Stomach smooth muscle (tissue), 2 donors: ENCODE data around the gene TRAPPC8.

Experiments used
- H3K27ac ChIP-seq: one replicate; pipeline ENCODE4 v1.7.0; 2013; ENCODE audit warnings: mild to moderate bottlenecking, low read length, inconsistent platforms
- H3K27me3 ChIP-seq, 2 donors: one replicate each; pipeline ENCODE4 v1.7.0; 2013; ENCODE audit warnings: low read length in 2 of 2; ENCODE audit not compliant: insufficient read depth in 2 of 2, control insufficient read depth in 1 of 2
- H3K36me3 ChIP-seq, 2 donors: one replicate each; pipeline ENCODE4 v1.7.0; 2013; ENCODE audit warnings: low read length in 2 of 2; ENCODE audit not compliant: control insufficient read depth in 2 of 2, insufficient read depth in 2 of 2
- H3K4me1 ChIP-seq: one replicate; pipeline ENCODE4 v1.7.0; 2013; ENCODE audit warnings: low read length; ENCODE audit not compliant: control insufficient read depth, insufficient read depth
- H3K4me3 ChIP-seq, 2 donors: one replicate each; pipeline ENCODE4 v1.7.0; 2013; ENCODE audit warnings: low read length in 2 of 2
- H3K9ac ChIP-seq, 2 donors: one replicate each; pipeline ENCODE4 v1.7.0; 2013; ENCODE audit warnings: low read length in 2 of 2, mild to moderate bottlenecking in 1 of 2
- H3K9me3 ChIP-seq, 2 donors: one replicate each; pipeline ENCODE4 v1.7.0; 2013; ENCODE audit warnings: low read length in 2 of 2; ENCODE audit not compliant: control insufficient read depth in 2 of 2
- donor health status: healthy.
- donor health status: Pancreatic carcinoma.

The TRAPPC8 gene, protein sequence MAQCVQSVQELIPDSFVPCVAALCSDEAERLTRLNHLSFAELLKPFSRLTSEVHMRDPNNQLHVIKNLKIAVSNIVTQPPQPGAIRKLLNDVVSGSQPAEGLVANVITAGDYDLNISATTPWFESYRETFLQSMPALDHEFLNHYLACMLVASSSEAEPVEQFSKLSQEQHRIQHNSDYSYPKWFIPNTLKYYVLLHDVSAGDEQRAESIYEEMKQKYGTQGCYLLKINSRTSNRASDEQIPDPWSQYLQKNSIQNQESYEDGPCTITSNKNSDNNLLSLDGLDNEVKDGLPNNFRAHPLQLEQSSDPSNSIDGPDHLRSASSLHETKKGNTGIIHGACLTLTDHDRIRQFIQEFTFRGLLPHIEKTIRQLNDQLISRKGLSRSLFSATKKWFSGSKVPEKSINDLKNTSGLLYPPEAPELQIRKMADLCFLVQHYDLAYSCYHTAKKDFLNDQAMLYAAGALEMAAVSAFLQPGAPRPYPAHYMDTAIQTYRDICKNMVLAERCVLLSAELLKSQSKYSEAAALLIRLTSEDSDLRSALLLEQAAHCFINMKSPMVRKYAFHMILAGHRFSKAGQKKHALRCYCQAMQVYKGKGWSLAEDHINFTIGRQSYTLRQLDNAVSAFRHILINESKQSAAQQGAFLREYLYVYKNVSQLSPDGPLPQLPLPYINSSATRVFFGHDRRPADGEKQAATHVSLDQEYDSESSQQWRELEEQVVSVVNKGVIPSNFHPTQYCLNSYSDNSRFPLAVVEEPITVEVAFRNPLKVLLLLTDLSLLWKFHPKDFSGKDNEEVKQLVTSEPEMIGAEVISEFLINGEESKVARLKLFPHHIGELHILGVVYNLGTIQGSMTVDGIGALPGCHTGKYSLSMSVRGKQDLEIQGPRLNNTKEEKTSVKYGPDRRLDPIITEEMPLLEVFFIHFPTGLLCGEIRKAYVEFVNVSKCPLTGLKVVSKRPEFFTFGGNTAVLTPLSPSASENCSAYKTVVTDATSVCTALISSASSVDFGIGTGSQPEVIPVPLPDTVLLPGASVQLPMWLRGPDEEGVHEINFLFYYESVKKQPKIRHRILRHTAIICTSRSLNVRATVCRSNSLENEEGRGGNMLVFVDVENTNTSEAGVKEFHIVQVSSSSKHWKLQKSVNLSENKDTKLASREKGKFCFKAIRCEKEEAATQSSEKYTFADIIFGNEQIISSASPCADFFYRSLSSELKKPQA (N-terminal part only)

DNA sequence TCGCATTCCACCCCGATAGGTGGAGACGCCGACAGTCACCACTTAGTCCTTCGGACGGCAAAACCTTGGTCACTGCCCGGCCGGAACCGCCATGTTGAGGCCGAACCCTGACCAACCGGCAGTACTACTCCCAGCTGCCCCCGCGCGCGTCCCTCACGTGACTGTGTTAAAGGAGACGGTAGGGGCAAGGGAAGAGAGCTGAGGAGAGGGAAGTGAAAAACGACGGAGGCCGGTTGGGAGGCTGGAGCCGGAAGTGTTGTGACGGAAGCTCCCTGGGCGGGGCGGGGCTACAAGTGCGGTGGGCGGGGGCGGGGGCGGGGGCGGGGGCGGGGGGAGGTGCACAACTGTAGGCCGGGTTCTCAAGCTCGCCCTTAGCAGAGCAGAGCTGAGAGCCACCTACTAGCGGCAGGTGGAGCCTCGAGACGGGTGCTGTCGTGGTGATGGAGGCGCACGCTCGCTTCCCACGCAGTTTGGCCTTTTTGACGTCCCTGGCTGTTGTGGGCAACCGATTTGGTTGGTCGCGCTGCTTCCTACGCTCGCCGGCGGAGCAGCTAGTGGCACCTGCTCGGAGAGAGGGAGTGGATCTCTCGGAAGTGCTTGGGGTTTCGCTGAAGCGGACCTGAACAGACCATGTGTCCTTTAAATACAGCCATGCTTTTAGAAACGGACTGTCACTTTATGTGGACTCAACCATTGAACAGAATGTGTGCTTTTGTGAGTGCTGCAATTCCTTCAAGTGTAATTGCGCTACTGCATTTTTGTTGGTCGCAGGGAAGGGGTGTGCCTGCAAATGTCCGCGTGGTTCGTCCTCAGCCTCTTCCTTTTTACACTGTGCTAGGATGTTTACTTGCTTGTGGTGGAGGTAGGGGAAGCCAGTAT is at the start of gene TRAPPC8:
Gene TRAPPC8 (minus strand): TSS at position 130 of the 879 bp plus-strand sequence. CDS start 364 bp downstream, outside the sequence.
- H3K36me3 ChIP-seq = no peaks in the 10 kb centered on the region
- H3K27me3 ChIP-seq = no peaks in the 10 kb centered on the region
- H3K9ac ChIP-seq = peak within 1 kb of the TSS; percentile 75 to 94
- H3K9me3 ChIP-seq = no peaks in the 10 kb centered on the region
- H3K4me1 ChIP-seq = peaks cover 14% of the 10 kb centered on the region
- peak within 1 kb of the TSS; percentile 98 to 100 for H3K4me3 ChIP-seq
- peak within 1 kb of the TSS; percentile 86 for H3K27ac ChIP-seq

DNA sequence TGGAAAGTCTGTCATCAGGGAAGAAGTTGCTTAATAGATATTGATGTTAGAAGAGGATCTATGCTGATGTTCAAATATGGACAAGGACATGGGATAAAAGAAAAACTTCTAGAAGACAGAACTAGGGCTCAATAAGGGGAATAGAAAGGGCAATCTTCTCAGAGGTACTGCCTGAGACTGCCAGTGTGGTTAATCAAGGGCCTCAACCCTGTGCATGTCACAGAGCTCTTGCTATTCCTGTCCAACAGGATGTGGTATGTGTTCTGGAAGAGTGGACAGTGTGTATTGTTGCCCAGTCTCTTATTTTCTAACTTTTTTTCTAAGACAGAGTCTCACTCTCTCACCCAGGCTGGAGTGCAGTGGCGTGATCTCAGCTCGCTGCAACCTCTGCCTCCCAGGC is 47.9 kb upstream of the TRAPPC8 start:
- Histone ChIP-seq H3K36me3 (no peaks in the 10 kb centered on the region), H3K27me3 (no peaks in the 10 kb centered on the region)

DNA sequence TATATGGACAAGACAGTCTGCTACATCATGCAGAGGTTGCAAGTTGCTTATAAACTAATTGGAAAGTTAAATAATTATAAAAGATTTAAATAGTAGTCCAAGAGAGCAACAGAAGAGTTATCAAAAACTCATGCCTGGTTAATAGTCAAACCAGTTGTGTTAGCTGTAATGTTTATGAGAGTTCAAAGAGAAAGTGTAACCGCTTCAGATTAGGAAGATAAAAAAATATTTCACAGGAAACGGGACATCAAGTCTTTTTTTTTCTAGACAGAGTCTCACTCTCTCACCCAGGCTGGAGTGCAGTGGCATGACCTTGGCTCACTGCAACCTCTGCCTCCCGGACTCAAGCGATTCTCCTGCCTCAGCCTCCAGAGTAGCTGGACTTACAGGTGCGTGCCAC is 41.0 kb upstream of the TRAPPC8 start:
- Histone ChIP-seq H3K27me3 (no peaks in the 10 kb centered on the region), H3K9ac (no peak overlapping the region), H3K4me1 (no peaks in the 10 kb centered on the region), H3K36me3 (no peaks in the 10 kb centered on the region), H3K9me3 (no peaks in the 10 kb centered on the region), H3K4me3 (no peak overlapping the region), H3K27ac (no peak overlapping the region)

More for the DNA sequence above, 47.9 kb upstream of the TRAPPC8 start:
- Histone ChIP-seq H3K27ac (no peak overlapping the region), H3K9ac (no peak overlapping the region), H3K4me1 (peaks cover 3% of the 10 kb centered on the region), H3K4me3 (no peak overlapping the region), H3K9me3 (no peaks in the 10 kb centered on the region)

DNA sequence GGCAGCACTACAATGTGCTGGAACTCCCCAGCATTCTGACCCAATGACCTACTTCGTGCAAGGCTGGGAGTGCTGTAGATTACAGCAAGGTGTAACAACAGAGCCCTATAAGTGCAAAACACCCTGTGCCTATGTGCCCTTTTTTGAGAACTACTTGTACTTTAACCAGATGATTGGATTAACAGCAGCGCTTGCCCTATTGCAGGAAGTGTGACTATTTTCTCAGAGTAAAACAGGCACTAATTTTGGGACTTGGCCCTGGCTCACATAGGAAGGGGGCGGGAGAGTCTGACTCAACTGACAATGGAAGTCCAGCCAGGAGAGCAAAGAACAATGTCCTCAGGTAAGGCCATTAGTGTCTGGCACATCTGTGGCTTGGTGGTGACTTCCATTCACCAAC is 40.1 kb upstream of the TRAPPC8 start:
- no peak overlapping the region for H3K27ac ChIP-seq
- peaks cover 0 to 7% of the 10 kb centered on the region in 2 donors for H3K9me3 ChIP-seq

DNA sequence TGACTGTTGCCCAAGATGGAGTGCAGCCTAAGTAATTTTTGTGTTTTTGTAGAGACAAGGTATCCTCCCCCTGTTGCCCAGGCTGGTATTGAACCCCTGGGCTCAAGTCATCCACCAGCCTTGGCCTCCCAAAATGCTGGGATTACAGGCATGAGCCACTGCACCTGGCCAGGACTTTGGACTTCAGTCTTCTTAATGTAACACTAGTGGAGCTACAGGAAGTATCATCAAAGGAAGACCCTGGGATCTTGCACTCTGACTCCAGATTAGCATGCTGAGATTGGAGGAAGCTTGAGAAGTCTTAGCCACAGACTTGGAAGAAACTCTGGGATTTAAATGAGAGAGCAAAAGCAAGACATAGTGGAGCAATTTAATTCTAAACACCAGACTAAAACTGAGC is 37.9 kb upstream of the TRAPPC8 start:
- no peaks in the 10 kb centered on the region for H3K27me3 ChIP-seq
- H3K36me3 ChIP-seq = no peaks in the 10 kb centered on the region
- H3K27ac ChIP-seq = no peak overlapping the region
- no peaks in the 10 kb centered on the region for H3K4me1 ChIP-seq
- peaks cover 0 to 7% of the 10 kb centered on the region in 2 donors for H3K9me3 ChIP-seq
- no peak overlapping the region for H3K4me3 ChIP-seq
- H3K9ac ChIP-seq = no peak overlapping the region

More for the DNA sequence above, 40.1 kb upstream of the TRAPPC8 start:
- H3K4me3 ChIP-seq = no peak overlapping the region
- H3K27me3 ChIP-seq = no peaks in the 10 kb centered on the region
- no peaks in the 10 kb centered on the region for H3K4me1 ChIP-seq
- no peak overlapping the region for H3K9ac ChIP-seq
- no peaks in the 10 kb centered on the region for H3K36me3 ChIP-seq

DNA sequence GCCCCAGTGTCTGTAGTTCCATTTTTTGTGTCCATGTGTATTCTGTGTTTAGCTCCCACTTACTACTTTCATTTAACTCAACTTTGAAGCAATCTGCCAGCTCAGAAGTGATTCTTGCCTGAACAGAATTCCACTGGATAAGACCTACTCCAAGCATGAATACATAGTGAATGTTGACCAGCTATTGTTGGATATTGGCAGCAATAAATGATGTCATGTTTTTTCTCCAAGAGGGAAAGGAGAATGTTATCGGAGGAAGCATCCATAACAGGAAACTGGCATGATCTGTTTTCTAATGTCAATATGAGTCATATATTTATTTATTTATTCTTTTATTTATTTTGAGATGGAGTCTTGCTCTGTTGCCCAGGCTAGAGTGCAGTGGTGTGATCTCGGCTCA is 36.8 kb upstream of the TRAPPC8 start:
- H3K36me3 ChIP-seq = no peaks in the 10 kb centered on the region
- H3K4me1 ChIP-seq = no peaks in the 10 kb centered on the region
- H3K9me3 ChIP-seq = peaks cover 2 to 10% of the 10 kb centered on the region in 2 donors
- no peaks in the 10 kb centered on the region for H3K27me3 ChIP-seq
- no peak overlapping the region for H3K4me3 ChIP-seq
- no peak overlapping the region for H3K27ac ChIP-seq
- H3K9ac ChIP-seq = no peak overlapping the region

DNA sequence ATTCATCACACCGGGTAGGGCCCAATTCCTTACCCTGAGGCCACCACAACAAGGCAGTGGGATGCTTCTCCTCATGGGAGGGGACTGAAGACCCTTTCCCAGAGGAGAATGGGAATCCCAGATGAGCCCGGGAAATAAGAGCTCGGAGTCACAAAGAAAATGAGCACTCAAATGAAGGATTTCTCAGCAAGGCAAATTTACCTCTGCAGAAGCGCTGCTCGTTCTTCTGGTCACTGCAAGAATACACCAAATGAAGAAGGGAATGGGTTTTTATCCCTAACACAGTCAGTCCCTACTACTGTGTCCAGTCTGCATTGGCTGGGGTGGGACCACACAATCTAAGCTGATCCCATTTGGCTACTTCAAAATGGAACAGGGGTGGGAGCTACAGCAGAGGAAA is 35.7 kb upstream of the TRAPPC8 start:
- Histone ChIP-seq H3K9me3 (peaks cover 13 to 16% of the 10 kb centered on the region in 2 donors), H3K36me3 (no peaks in the 10 kb centered on the region), H3K4me3 (no peak overlapping the region), H3K27ac (no peak overlapping the region), H3K9ac (no peak overlapping the region), H3K27me3 (no peaks in the 10 kb centered on the region), H3K4me1 (no peaks in the 10 kb centered on the region)

DNA sequence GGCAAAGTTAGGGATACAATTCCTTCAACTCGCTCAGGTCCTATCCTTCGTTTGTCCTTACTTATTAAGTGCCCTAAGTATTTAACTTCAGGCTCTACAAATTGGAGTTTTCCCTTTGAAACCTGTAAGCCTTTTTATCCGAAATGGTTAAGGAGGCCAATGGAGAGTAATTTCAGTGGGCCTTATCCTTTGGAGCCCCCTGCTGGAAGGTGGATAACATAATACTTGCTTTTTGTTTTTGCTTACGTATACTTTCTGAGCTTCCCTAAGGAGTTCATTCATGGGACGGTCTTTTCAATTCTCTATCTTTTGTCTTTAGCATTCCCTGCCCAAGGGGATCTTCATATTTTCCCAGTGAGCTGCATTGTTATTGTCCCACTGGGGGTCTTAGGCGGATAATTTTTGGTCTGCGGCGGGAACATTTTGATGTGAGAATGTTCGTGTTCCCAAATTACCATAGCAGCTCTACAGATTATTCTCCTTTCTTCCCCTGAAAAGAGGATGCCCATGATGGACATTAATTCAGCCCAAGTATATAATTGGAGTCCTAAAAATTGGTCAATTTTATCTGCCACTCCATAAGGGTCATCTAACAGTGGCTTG is 34.4 kb upstream of the TRAPPC8 start:
- Histone ChIP-seq H3K9me3 (peaks cover 16 to 17% of the 10 kb centered on the region in 2 donors), H3K4me3 (no peak overlapping the region), H3K36me3 (no peaks in the 10 kb centered on the region), H3K4me1 (no peaks in the 10 kb centered on the region), H3K9ac (no peak overlapping the region), H3K27me3 (no peaks in the 10 kb centered on the region), H3K27ac (no peak overlapping the region)

DNA sequence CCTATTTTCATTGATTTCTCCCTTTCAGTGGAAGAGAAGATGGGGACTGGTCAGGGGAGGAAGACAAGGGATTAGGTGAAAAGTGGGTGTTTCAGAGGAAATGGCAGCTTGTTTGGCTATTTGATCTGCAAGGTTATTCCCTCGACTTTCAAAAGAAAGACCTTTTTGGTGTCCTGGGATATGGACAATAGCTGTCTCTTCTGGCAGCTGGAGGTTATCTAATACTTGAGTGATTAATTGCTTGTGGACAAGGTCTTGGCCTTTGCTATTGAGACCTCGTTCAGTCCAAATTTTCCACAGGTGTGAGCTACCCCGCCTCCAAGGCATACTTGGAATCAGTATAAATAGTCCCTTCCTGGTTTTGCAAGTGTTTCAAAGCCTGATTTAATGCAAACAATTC is 33.3 kb upstream of the TRAPPC8 start:
- peaks cover 16 to 17% of the 10 kb centered on the region in 2 donors for H3K9me3 ChIP-seq
- no peak overlapping the region for H3K4me3 ChIP-seq
- no peaks in the 10 kb centered on the region for H3K36me3 ChIP-seq
- no peak overlapping the region for H3K9ac ChIP-seq
- no peaks in the 10 kb centered on the region for H3K4me1 ChIP-seq
- H3K27ac ChIP-seq = no peak overlapping the region
- H3K27me3 ChIP-seq = no peaks in the 10 kb centered on the region
